Spleen (tissue), 11 donors: ENCODE data around the gene GYPB. TPM values are rescaled to one million over a fixed set of nuclear protein-coding genes. Genes with fewer than 3 reads are reported as not detected.
"Not testable (repeated sequence)": the region's sequence is repeated elsewhere in the genome, so short reads cannot be mapped to it uniquely, and the experiment has no call there.

ENCODE experiments used
- DNase-seq: peaks from one replicate; pipeline ENCODE4 v3.0.0-alpha.2; 2020
- H3K27ac ChIP-seq, 8 donors: fragments of 200-600 bp; sonication (generic) in 7 of 8; 1 replicate in 4 of 8; 2 replicates in 4 of 8; pipeline versions ENCODE4 v1.5.0 to v1.8.0; 2016 to 2021; ENCODE audit warnings: inconsistent platforms in 4 of 8, mild to moderate bottlenecking in 4 of 8, moderate library complexity in 1 of 8
- H3K27me3 ChIP-seq, 7 donors: fragments of 200-600 bp; sonication (generic) in 6 of 7; replicated peaks in 1 of 7; 1 replicate in 4 of 7; 2 replicates in 3 of 7; pipeline versions ENCODE4 v1.5.0 to v1.8.0; 2016 to 2021; ENCODE audit warnings: inconsistent platforms in 3 of 7, mild to moderate bottlenecking in 1 of 7
- H3K36me3 ChIP-seq, 6 donors: fragments of 200-600 bp; sonication (generic) in 5 of 6; 1 replicate in 4 of 6; 2 replicates in 2 of 6; pipeline versions ENCODE4 v1.5.0 to v1.8.0; 2016 to 2021; ENCODE audit warnings: inconsistent platforms in 2 of 6
- H3K4me1 ChIP-seq, 6 donors: fragments of 200-600 bp; sonication (generic) in 5 of 6; 1 replicate in 3 of 6; 2 replicates in 3 of 6; pipeline versions ENCODE4 v1.5.0 to v1.8.0; 2016 to 2021; ENCODE audit warnings: inconsistent platforms in 3 of 6
- H3K4me3 ChIP-seq, 8 donors: fragments of 200-600 bp; sonication (generic) in 7 of 8; 1 replicate in 4 of 8; 2 replicates in 4 of 8; pipeline versions ENCODE4 v1.5.0 to v1.8.0; 2016 to 2021; ENCODE audit warnings: inconsistent platforms in 4 of 8, mild to moderate bottlenecking in 4 of 8, moderate library complexity in 2 of 8
- H3K9me3 ChIP-seq, 8 donors: fragments of 200-600 bp; sonication (generic) in 7 of 8; 1 replicate in 4 of 8; 2 replicates in 4 of 8; pipeline versions ENCODE4 v1.5.0 to v1.8.0; 2016 to 2021; ENCODE audit warnings: inconsistent platforms in 4 of 8
- CTCF ChIP-seq, 11 experiments: fragments of 200-600 bp in 7 of 11; fragments of 450-650 bp in 4 of 11; sonication (generic) in 4 of 11; IDR thresholded peaks in 8 of 11; conservative IDR thresholded peaks in 3 of 11; 1 replicate in 7 of 11; 2 replicates in 4 of 11; pipeline versions ENCODE4 v1.4.0 to v1.8.0; 2016 to 2021; ENCODE audit warnings: antibody characterized with exemption in 11 of 11, inconsistent platforms in 4 of 11, mild to moderate bottlenecking in 1 of 11
- POLR2A ChIP-seq, 3 donors: fragments of 450-650 bp; IDR thresholded peaks; one replicate each; pipeline ENCODE4 v1.5.1; 2017; ENCODE audit warnings: antibody characterized with exemption in 3 of 3, mild to moderate bottlenecking in 1 of 3
- POLR2AphosphoS5 ChIP-seq, 3 donors: sonication (generic); formaldehyde crosslinking; IDR thresholded peaks; one replicate each; pipeline ENCODE4 v1.5.1; 2017; ENCODE audit warnings: antibody characterized with exemption in 3 of 3
- WGBS, 5 donors: extraction: QIAGEN DNeasy Blood & Tissue Kit in 3 of 5; methylation state at CpG; one replicate each; pipeline versions ENCODE4 v1.1.5 to v1.1.7; 2013 to 2018; 5-methylcytosine and 5-hydroxymethylcytosine counted together
- intact Hi-C: fragments of 100-400 bp; cut with DNase I; formaldehyde crosslinking; loops from one replicate; pipeline ENCODE4 v1.15.0; 2023; ENCODE audit warnings: low total_unique reads
- polyA plus RNA-seq, 3 donors: library from polyadenylated mRNA; stranded (reverse); fragments of 200-250 nt; gene quantifications; one replicate each; pipeline ENCODE4 v1.2.1, GENCODE V29; 2013
- total RNA-seq, 7 donors: library from RNA; depleted of rRNA in 3 of 7; stranded (reverse); fragments of >200 nt in 3 of 7; fragmentation: NEBNext Ultra II Directional in 4 of 7; extraction: Animal tissue kit (Norgen Biotek cat#: 25700) in 4 of 7; gene quantifications; one replicate each; pipeline versions ENCODE4 v1.1.0 to v1.2.1, GENCODE V29; 2016 to 2021
- donor health status: healthy with polysubstance abuse.
- donor health status: DM: no; HTN: no; CAD: no; lungs with moderate emphysema.
- donor health status: DM: no; HTN: no; CAD: no.
- donor health status: Bipolar disorder and iron deficiency.
- donor health status: healthy.
- donor health status: DM: no; HTN: no; CAD: no.
- donor health status: DM: yes; HTN: yes; CAD: no.

The GYPB gene
- total and polyA plus RNA-seq, 10 donors = 0.99 to 40.0 (median 19.1) TPM; not detected in 4

GRCh38 chr4:143991761-143992160 lies 27.4 kb downstream of the GYPB start:
- H3K4me1 ChIP-seq, intact Hi-C loops: not testable (repeated sequence)
- no CpG with 5 or more reads among the region's 1 CpG for WGBS, 5 donors

GRCh38 chr4:143990717-143991116 lies 28.5 kb downstream of the GYPB start:
- 8 to 24% (median 16%) methylated on average over 3 of the region's 3 CpGs for WGBS, 5 donors
- intact Hi-C loops, H3K9me3 ChIP-seq, H3K27me3 ChIP-seq, DNase-seq, H3K36me3 ChIP-seq, H3K4me3 ChIP-seq, H3K4me1 ChIP-seq, H3K27ac ChIP-seq: not testable (repeated sequence)

More at GRCh38 chr4:143991761-143992160, 27.4 kb downstream of the GYPB start:
- not testable (repeated sequence) for H3K27ac ChIP-seq, H3K9me3 ChIP-seq, DNase-seq, H3K27me3 ChIP-seq, H3K36me3 ChIP-seq, H3K4me3 ChIP-seq

GRCh38 chr4:143986180-143986579 lies 33.0 kb downstream of the GYPB start:
- Histone ChIP-seq H3K4me1 (no peaks in the 10 kb centered on the region), H3K27me3 (no peaks in the 10 kb centered on the region), H3K36me3 (no peaks in the 10 kb centered on the region), H3K27ac (no peak overlapping the region), H3K4me3 (no peak overlapping the region), H3K9me3 (no peaks in the 10 kb centered on the region)
- TF ChIP-seq POLR2AphosphoS5 (IDR thresholded peaks at IDR 0.05) = no peak
- no peak for TF ChIP-seq POLR2A (IDR thresholded peaks at IDR 0.05)
- no peak for TF ChIP-seq CTCF (IDR thresholded peaks at IDR 0.05 in 8 of 11, conservative IDR thresholded peaks at IDR 0.05 in 3 of 11)
- intact Hi-C loops = no loop called here
- no peak for DNase-seq
- WGBS, 5 donors = 67 to 84% (median 76%) methylated on average over 1 of the region's 1 CpG

GRCh38 chr4:143980776-143981175 lies 38.4 kb downstream of the GYPB start:
- H3K9me3 ChIP-seq, DNase-seq, H3K27me3 ChIP-seq, H3K4me3 ChIP-seq, H3K27ac ChIP-seq, H3K36me3 ChIP-seq, H3K4me1 ChIP-seq, intact Hi-C loops: not testable (repeated sequence)
- 16 to 66% (median 53%) methylated on average over 4 of the region's 4 CpGs for WGBS, 5 donors

GRCh38 chr4:143975527-143975926 lies 43.7 kb downstream of the GYPB start:
- H3K9me3 ChIP-seq, H3K4me3 ChIP-seq, H3K27me3 ChIP-seq, DNase-seq, H3K27ac ChIP-seq, H3K36me3 ChIP-seq, intact Hi-C loops, H3K4me1 ChIP-seq: not testable (repeated sequence)

- H3K27me3 ChIP-seq, H3K9me3 ChIP-seq, intact Hi-C loops, H3K27ac ChIP-seq, H3K36me3 ChIP-seq, H3K4me1 ChIP-seq, DNase-seq, H3K4me3 ChIP-seq: not testable (repeated sequence)
- 68 to 91% (median 83%) methylated on average over 4 of the region's 4 CpGs for WGBS, 5 donors
These were observed 45.2 kb downstream of the GYPB start for GRCh38 chr4:143974021-143974420.

- Histone ChIP-seq H3K4me3 (no peak overlapping the region), H3K4me1 (no peaks in the 10 kb centered on the region), H3K27ac (no peak overlapping the region), H3K27me3 (no peaks in the 10 kb centered on the region), H3K9me3 (no peaks in the 10 kb centered on the region), H3K36me3 (no peaks in the 10 kb centered on the region)
- intact Hi-C loops = no loop called here
- WGBS, 5 donors = 37 to 61% (median 51%) methylated on average over 3 to 4 of the region's 4 CpGs
- DNase-seq = no peak
- TF ChIP-seq POLR2A (IDR thresholded peaks at IDR 0.05) (no peak), POLR2AphosphoS5 (IDR thresholded peaks at IDR 0.05) (no peak), CTCF (IDR thresholded peaks at IDR 0.05 in 8 of 11, conservative IDR thresholded peaks at IDR 0.05 in 3 of 11) (no peak)
These were observed 58.1 kb downstream of the GYPB start for GRCh38 chr4:143961075-143961474.

- H3K27ac ChIP-seq, intact Hi-C loops, H3K4me3 ChIP-seq, H3K4me1 ChIP-seq, H3K36me3 ChIP-seq, DNase-seq, H3K27me3 ChIP-seq: not testable (repeated sequence)
- peaks cover 0 to 23% (median 19%) of the 10 kb centered on the region in 8 donors for H3K9me3 ChIP-seq
- WGBS, 5 donors = 50 to 75% (median 71%) methylated on average over 3 of the region's 3 CpGs
These were observed 63.9 kb downstream of the GYPB start for GRCh38 chr4:143955306-143955705.

- H3K9me3 ChIP-seq = peaks cover 0 to 23% (median 19%) of the 10 kb centered on the region in 8 donors
- DNase-seq, H3K27me3 ChIP-seq, H3K4me1 ChIP-seq, H3K36me3 ChIP-seq, H3K4me3 ChIP-seq, intact Hi-C loops, H3K27ac ChIP-seq: not testable (repeated sequence)
These were observed 67.7 kb downstream of the GYPB start for GRCh38 chr4:143951458-143951972.
